ENCODE results near the gene ZC3H13.

DNA sequence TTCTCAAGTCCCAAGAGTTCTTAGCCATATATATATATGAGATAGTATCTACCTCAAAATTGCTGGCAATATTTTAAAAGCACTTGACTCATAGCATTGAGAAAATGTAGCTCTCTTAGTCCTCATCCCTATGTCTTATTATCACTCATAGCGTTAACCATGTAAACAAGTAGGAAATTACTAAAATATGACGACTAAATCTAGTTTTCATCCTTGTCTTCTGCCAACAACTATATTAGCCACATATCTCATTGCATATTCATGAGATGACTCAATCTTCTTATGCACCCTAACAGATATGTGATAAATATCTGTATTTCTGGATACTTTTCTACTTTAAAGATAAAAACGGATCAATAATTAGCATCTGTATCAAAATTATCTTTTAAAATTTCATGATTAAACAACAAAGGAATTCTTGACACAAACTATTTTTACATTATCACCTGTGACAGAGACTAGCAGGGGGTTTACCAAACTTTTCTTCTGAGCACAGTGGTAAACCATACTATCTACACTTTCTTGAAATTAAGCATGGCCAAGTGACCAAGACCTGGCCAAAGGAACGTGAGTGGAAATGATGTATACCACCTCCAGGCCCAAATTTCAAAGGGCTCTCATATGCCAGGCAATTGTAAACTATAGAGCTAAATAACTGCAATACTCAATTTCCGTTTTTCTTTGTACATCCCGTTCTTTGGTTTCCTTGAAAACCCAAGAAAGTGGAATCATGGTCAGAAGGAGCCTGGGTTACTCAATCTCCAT, 45.7 kb downstream of the ZC3H13 start:
- TF ChIP-seq CTCF (IDR thresholded peaks at IDR 0.05; ENCODE audit: low read depth, low read length, poor library complexity, severe bottlenecking) (no peak), EZH2phosphoT487 (IDR thresholded peaks at IDR 0.05; ENCODE audit: borderline replicate concordance, low read length) (no peak)

Measured in DOHH2 (cell line).